Mesendoderm (in vitro differentiated cells): Measurements from ENCODE around the gene LZTS3.

Experiments
- DNase-seq: peaks from one replicate; pipeline ENCODE4 v3.0.0; 2013
- H2AK5ac ChIP-seq: 2 replicates; pipeline ENCODE4 v1.6.1; 2013; ENCODE audit warnings: low read length, inconsistent platforms
- H2BK120ac ChIP-seq: 2 replicates; pipeline ENCODE4 v1.6.1; 2013; ENCODE audit warnings: low read depth, mild to moderate bottlenecking, low read length, moderate library complexity, mixed read lengths
- H2BK15ac ChIP-seq: replicated peaks from 2 replicates; pipeline ENCODE4 v1.6.1; 2013; ENCODE audit warnings: low read depth, mild to moderate bottlenecking, moderate library complexity
- H2BK5ac ChIP-seq: 2 replicates; pipeline ENCODE4 v1.6.1; 2013; ENCODE audit warnings: low read length, inconsistent platforms
- H3K18ac ChIP-seq: 2 replicates; pipeline ENCODE4 v1.6.1; 2013; ENCODE audit warnings: mild to moderate bottlenecking, low read length, mixed read lengths
- H3K23ac ChIP-seq: one replicate; pipeline ENCODE4 v1.6.1; 2013; ENCODE audit warnings: low read length
- H3K27ac ChIP-seq: 2 replicates; pipeline ENCODE4 v1.5.1; 2013; ENCODE audit warnings: low read depth, mild to moderate bottlenecking, inconsistent platforms, low read length, moderate library complexity
- H3K27me3 ChIP-seq: 2 replicates; pipeline ENCODE4 v1.6.1; 2013; ENCODE audit warnings: low read length, control low read depth, mild to moderate bottlenecking, inconsistent platforms; ENCODE audit not compliant: insufficient read depth, poor library complexity
- H3K36me3 ChIP-seq: 2 replicates; pipeline ENCODE4 v1.6.1; 2013; ENCODE audit warnings: low read length, inconsistent platforms; ENCODE audit not compliant: control insufficient read depth, insufficient read depth
- H3K4ac ChIP-seq: one replicate; pipeline ENCODE4 v1.6.1; 2013; ENCODE audit warnings: low read depth, mild to moderate bottlenecking, low read length, moderate library complexity
- H3K4me1 ChIP-seq: 2 replicates; pipeline ENCODE4 v1.6.1; 2013; ENCODE audit warnings: low read depth, low read length, inconsistent platforms; ENCODE audit not compliant: control insufficient read depth
- H3K4me2 ChIP-seq: 2 replicates; pipeline ENCODE4 v1.6.1; 2013; ENCODE audit warnings: low read length
- H3K4me3 ChIP-seq: 2 replicates; pipeline ENCODE4 v1.5.1; 2013; ENCODE audit warnings: mild to moderate bottlenecking, low read length
- H3K56ac ChIP-seq: one replicate; pipeline ENCODE4 v1.6.1; 2013; ENCODE audit warnings: low read length
- H3K79me1 ChIP-seq: 2 replicates; pipeline ENCODE4 v1.6.1; 2013; ENCODE audit warnings: low read length, inconsistent platforms
- H3K79me2 ChIP-seq: 2 replicates; pipeline ENCODE4 v1.6.1; 2013; ENCODE audit warnings: mild to moderate bottlenecking, low read length; ENCODE audit not compliant: control insufficient read depth, insufficient read depth
- H3K9ac ChIP-seq: 2 replicates; pipeline ENCODE4 v1.6.1; 2013; ENCODE audit warnings: low read length, inconsistent platforms
- H4K5ac ChIP-seq: one replicate; pipeline ENCODE4 v1.6.1; 2013; ENCODE audit warnings: low read length
- H4K8ac ChIP-seq: one replicate; pipeline ENCODE4 v1.6.1; 2013; ENCODE audit warnings: low read depth, mild to moderate bottlenecking, control low read depth, low read length, moderate library complexity
- WGBS: extraction: QIAGEN DNeasy Blood & Tissue Kit; methylation state at CpG from one replicate; pipeline ENCODE4 v1.1.7; 2013; ENCODE audit warnings: low lambda C conversion rate, missing lambda C conversion rate; ENCODE audit not compliant: insufficient coverage; ENCODE audit errors: extremely low coverage; 5-methylcytosine and 5-hydroxymethylcytosine counted together

The LZTS3 gene

DNA sequence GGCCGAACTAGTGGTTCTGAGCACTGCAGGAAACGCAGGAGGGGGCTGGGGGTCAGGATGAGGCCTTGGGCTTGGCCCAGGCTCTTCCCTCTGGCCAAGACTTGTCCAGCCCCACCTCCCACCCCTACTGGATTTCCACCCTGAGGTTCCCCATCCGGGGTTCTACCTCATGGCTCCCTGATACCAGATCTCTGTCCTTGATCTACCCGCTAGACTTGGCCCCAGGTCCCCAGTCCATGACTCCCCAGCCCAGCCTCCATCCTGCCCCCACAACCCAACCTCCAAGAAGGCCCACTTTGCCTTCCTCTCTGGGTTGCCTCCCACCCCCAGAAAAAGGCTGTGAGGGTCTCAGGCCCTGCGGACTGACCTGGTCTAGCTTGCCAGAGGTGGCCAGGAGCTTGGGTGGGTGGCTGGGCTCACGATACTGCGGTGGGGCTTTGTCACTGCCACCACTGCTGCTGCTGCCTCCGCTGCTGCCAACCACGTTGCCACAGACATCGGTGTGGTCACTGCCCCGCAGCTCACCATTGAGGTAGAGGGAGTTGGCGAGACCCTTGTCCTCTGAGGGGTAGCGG, 6.9 kb downstream of the LZTS3 start:
- Histone ChIP-seq H3K23ac (no peak overlapping the region), H2BK15ac (no peak overlapping the region), H2BK5ac (no peak overlapping the region), H3K36me3 (no peaks in the 10 kb centered on the region), H3K4me2 (no peak overlapping the region), H3K9ac (no peak overlapping the region), H3K4me3 (no peak overlapping the region), H3K27me3 (no peaks in the 10 kb centered on the region), H2BK120ac (no peak overlapping the region), H2AK5ac (no peak overlapping the region), H3K79me2 (no peaks in the 10 kb centered on the region), H3K27ac (no peak overlapping the region), H3K4ac (no peak overlapping the region), H4K8ac (no peak overlapping the region), H3K4me1 (peaks cover 3% of the 10 kb centered on the region), H3K56ac (no peak overlapping the region), H4K5ac (no peak overlapping the region), H3K18ac (no peak overlapping the region), H3K79me1 (no peaks in the 10 kb centered on the region)
- no CpG with 5 or more reads among the region's 13 CpGs for WGBS
- no peak for DNase-seq

DNA sequence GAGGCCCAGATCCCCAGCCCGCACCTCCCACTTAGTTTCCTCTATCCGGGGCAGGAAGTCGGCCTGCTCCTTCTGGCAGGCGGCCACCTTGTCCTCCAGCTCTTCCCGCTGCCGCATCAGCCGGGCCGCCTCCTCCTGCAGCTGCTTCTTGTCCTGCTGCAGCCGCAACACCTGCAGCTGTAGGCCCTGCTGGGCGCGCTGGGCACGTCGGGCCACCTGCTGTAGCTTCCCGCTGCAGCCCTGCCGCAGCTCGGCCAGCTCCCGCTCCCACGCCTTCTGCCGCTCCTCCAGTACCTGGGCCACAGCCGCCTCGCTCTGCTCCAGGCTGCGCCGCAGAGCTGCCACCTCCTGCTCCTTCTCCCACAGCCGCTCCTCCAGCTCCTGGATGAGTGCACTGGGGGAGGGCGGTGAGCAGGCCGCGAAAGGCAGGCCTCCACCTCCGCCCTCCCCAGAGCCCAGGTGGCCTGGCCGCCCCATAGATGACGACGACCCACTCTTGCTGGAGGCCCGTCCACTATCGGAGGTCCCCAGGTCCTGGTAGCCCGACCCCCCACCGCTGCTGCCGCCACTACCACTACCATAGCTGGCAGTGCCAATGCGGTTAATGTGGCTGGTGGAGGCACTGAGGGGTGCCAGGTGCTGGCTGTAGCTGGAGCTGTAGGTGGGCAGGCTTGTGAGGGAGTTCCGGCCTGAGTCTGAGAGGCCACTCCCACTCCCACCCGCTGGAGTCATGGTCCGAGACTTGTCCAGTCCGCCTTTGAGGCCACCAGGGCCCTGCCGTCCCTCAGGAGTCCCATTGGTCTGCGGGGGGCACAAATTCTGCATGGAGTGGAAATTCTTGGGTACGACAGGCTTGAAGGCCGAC, 7.6 kb downstream of the LZTS3 start:
- no CpG with 5 or more reads among the region's 45 CpGs for WGBS

DNA sequence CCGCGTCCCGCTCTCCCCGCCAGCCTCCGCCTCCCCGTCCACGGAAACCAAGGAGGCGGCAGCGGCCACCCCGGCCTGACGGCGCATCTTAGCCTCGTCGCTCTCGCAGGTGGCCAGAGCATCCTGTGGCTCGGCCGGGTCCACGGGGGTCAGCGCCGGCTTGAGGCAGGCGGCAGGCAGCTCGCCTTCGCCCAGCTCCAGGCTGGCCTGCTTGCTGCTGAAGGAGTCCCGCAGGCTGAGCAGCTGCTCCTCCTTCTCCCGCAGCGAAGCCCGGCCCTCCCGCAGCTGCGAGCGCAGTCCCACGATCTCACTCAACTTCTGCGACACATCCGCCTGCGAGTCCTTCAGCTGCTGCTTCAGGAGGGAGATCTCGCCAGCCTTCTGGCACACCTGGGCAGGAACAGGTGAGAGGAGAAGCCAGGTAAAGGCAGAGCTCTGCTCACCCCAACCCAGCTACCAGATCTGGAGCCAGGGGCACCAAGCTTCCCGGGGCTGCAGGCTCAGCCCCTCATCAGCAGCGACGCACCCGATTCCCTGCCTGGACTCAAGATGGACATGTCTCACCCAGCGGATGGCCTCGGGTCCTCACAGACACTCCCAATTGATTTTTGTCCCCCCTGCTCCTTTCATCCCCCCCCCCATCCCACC, 8.5 kb downstream of the LZTS3 start:
- no peaks in the 10 kb centered on the region for H3K79me1 ChIP-seq
- no peak overlapping the region for H3K9ac ChIP-seq
- no peak overlapping the region for H2AK5ac ChIP-seq
- no peak overlapping the region for H3K4me2 ChIP-seq
- no peak overlapping the region for H2BK15ac ChIP-seq
- H3K27me3 ChIP-seq, result no peaks in the 10 kb centered on the region
- H3K23ac ChIP-seq, result no peak overlapping the region
- no peaks in the 10 kb centered on the region for H3K36me3 ChIP-seq
- H3K56ac ChIP-seq, result no peak overlapping the region
- no peak overlapping the region for H3K4ac ChIP-seq
- no peak for DNase-seq
- no peak overlapping the region for H2BK5ac ChIP-seq
- no peak overlapping the region for H4K5ac ChIP-seq
- H3K4me1 ChIP-seq, result peaks cover 3% of the 10 kb centered on the region
- no peaks in the 10 kb centered on the region for H3K79me2 ChIP-seq
- H3K18ac ChIP-seq, result no peak overlapping the region
- H4K8ac ChIP-seq, result no peak overlapping the region
- H3K27ac ChIP-seq, result no peak overlapping the region
- WGBS, result no CpG with 5 or more reads among the region's 41 CpGs
- H2BK120ac ChIP-seq, result no peak overlapping the region
- no peak overlapping the region for H3K4me3 ChIP-seq

More for the DNA sequence above, 7.6 kb downstream of the LZTS3 start:
- H3K4me2 ChIP-seq, result no peak overlapping the region
- no peaks in the 10 kb centered on the region for H3K27me3 ChIP-seq
- H4K8ac ChIP-seq, result no peak overlapping the region
- H3K27ac ChIP-seq, result no peak overlapping the region
- H3K23ac ChIP-seq, result no peak overlapping the region
- H3K4me3 ChIP-seq, result no peak overlapping the region
- no peak overlapping the region for H3K4ac ChIP-seq
- H2BK15ac ChIP-seq, result no peak overlapping the region
- H3K4me1 ChIP-seq, result peaks cover 3% of the 10 kb centered on the region
- H3K9ac ChIP-seq, result no peak overlapping the region
- no peak overlapping the region for H2BK5ac ChIP-seq
- no peak overlapping the region for H3K18ac ChIP-seq
- no peaks in the 10 kb centered on the region for H3K79me1 ChIP-seq
- no peaks in the 10 kb centered on the region for H3K79me2 ChIP-seq
- H4K5ac ChIP-seq, result no peak overlapping the region
- DNase-seq, result no peak
- no peak overlapping the region for H2BK120ac ChIP-seq
- no peaks in the 10 kb centered on the region for H3K36me3 ChIP-seq
- no peak overlapping the region for H2AK5ac ChIP-seq
- no peak overlapping the region for H3K56ac ChIP-seq

DNA sequence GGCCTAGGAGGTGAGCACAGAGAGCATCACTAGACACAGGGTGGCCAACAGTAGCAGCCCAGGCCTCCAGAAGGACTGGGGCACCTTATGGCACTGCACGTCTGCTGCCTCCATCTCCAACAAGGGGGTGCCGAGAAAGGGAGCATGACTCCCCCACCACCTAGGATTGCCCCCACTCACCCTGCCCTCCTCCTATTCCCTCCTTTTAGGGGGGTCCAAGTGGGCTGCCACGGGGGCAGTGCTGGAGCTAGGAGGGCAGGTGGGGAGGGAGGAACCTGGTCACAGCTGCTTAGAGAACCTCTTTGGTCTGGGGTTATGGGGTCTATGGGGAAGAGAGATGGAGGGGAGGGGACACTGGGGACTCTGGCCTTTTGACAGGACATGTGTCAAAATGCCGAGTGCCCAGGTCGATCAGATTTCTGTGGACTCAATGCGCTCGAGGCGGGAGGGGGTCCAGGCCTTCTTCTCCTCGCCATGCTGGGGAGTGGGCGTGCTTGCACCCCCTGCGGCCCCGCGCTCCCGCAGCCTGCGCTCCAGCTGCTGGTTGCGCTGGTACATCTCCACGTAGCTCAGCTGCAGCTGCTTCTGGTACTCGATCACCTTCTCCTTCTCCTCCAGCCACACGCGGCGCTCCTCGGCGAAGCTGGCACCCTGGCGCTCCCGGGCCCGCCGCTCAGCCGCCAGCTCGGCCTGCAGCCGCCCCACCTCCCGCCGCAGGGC, 9.1 kb downstream of the LZTS3 start:
- Histone ChIP-seq H3K18ac (no peak overlapping the region), H3K27me3 (no peaks in the 10 kb centered on the region), H4K8ac (no peak overlapping the region), H3K4me3 (no peak overlapping the region), H2BK5ac (no peak overlapping the region), H3K4me1 (peaks cover 3% of the 10 kb centered on the region), H2AK5ac (no peak overlapping the region), H3K23ac (no peak overlapping the region), H3K27ac (no peak overlapping the region), H4K5ac (no peak overlapping the region), H3K56ac (no peak overlapping the region), H3K4me2 (no peak overlapping the region), H2BK15ac (no peak overlapping the region), H2BK120ac (no peak overlapping the region), H3K36me3 (no peaks in the 10 kb centered on the region), H3K9ac (no peak overlapping the region), H3K79me1 (no peaks in the 10 kb centered on the region), H3K4ac (no peak overlapping the region), H3K79me2 (peaks cover 4% of the 10 kb centered on the region)
- WGBS, result no CpG with 5 or more reads among the region's 32 CpGs
- DNase-seq, result no peak

DNA sequence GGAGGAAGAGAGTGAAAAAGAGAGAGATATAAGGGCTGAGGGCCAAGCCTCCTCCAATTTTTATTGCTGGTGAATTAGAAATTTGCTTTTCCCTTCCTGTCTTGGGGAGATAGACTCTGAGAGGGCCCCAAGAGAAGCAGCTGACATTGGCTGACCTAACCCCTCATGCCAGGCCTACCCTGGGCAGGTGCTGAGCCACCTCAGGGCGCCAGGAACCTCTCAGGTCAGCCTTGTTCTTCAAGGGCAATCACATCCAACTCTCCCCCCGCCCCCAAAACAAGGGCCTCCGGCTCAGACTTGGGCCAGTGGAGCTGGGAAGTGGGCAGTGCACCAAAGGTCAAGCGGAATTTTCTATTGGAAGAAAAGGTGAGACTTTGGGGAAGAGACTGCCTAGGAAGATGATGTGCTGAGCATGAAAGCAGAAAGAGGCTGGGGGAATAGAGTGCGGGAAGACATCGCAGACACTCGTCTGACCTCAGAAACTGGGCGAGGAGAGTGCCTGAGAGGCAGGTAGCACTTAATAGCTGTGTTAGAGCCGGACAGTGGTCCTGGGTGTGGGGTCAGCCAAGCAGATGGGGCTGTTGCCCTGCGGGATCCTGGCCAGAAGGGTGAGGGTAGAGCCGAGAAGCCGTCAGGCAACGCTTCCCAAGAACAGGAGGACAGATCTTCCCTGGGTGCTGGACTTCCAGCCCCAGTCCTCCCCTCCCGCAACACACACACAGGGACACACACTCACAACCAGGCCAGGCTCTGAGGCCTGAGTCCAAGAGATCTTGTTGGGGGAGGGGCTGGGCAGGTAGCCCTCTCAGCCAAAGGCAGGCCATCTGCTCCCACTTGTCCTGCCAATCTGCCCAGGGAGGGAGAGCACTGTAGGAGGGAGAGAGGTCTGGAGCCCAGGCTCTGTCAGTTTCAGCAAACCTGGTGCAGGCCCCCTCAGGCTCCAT, 10.0 kb downstream of the LZTS3 start:
- peaks cover 3% of the 10 kb centered on the region for H3K4me1 ChIP-seq
- no peak for DNase-seq

More for the DNA sequence above, 10.0 kb downstream of the LZTS3 start:
- Histone ChIP-seq H3K18ac (no peak overlapping the region), H4K5ac (no peak overlapping the region), H3K23ac (no peak overlapping the region), H3K36me3 (no peaks in the 10 kb centered on the region), H3K79me2 (peaks cover 11% of the 10 kb centered on the region), H2BK120ac (no peak overlapping the region), H3K79me1 (peaks cover 5% of the 10 kb centered on the region), H3K4ac (no peak overlapping the region), H2AK5ac (no peak overlapping the region), H3K9ac (no peak overlapping the region), H3K27me3 (peaks cover 3% of the 10 kb centered on the region), H2BK15ac (no peak overlapping the region), H2BK5ac (no peak overlapping the region), H3K56ac (no peak overlapping the region), H4K8ac (no peak overlapping the region), H3K4me3 (no peak overlapping the region), H3K27ac (no peak overlapping the region), H3K4me2 (no peak overlapping the region)
- no CpG with 5 or more reads among the region's 14 CpGs for WGBS
